Lower lobe of right lung (tissue), 2 donors: ENCODE results near the gene KIF3A. TPM values are rescaled to one million over a fixed set of nuclear protein-coding genes. Genes with fewer than 3 reads are reported as not detected.

Experiments
- ATAC-seq, 2 donors: fragments of 200-7000 bp; cut with Tn5 transposase; one replicate each; pipeline ENCODE4 v1.9.1; 2020 to 2022; ENCODE audit warnings: mild to moderate bottlenecking in 2 of 2, moderate library complexity in 2 of 2
- DNase-seq: peaks from one replicate; pipeline ENCODE4 v3.0.0-alpha.2; 2020
- H3K27ac ChIP-seq: fragments of 200-600 bp; one replicate; pipeline ENCODE4 v1.8.0; 2022
- H3K27me3 ChIP-seq: fragments of 200-600 bp; one replicate; pipeline ENCODE4 v1.8.0; 2022; ENCODE audit warnings: low read depth
- H3K36me3 ChIP-seq: fragments of 200-600 bp; one replicate; pipeline ENCODE4 v1.8.0; 2022; ENCODE audit warnings: mild to moderate bottlenecking
- H3K4me1 ChIP-seq: fragments of 200-600 bp; one replicate; pipeline ENCODE4 v1.8.0; 2022
- H3K4me3 ChIP-seq: fragments of 200-600 bp; one replicate; pipeline ENCODE4 v1.8.0; 2022; ENCODE audit warnings: mild to moderate bottlenecking
- H3K9me3 ChIP-seq: fragments of 200-600 bp; one replicate; pipeline ENCODE4 v1.8.0; 2022
- intact Hi-C: fragments of 100-400 bp; cut with DNase I; formaldehyde crosslinking; loops from one replicate; pipeline ENCODE4 v1.11.0; 2022
- total RNA-seq: library from RNA; stranded (reverse); fragmentation: NEBNext Ultra II Directional; extraction: Animal tissue kit (Norgen Biotek cat#: 25700); gene quantifications from one replicate; pipeline ENCODE4 v1.2.1, GENCODE V29; 2021
- TF ChIP-seq, protein P1 (sequence below): fragments of 200-600 bp; IDR thresholded peaks from one replicate; pipeline ENCODE4 v1.8.0; 2022; ENCODE audit warnings: antibody characterized with exemption, mild to moderate bottlenecking
- donor health status: DM: no; HTN: yes; CAD: no; lungs with severe emphysema.

KIF3A gene
- total RNA-seq, 1 donor from 2014 or later = 10.8 TPM

DNA sequence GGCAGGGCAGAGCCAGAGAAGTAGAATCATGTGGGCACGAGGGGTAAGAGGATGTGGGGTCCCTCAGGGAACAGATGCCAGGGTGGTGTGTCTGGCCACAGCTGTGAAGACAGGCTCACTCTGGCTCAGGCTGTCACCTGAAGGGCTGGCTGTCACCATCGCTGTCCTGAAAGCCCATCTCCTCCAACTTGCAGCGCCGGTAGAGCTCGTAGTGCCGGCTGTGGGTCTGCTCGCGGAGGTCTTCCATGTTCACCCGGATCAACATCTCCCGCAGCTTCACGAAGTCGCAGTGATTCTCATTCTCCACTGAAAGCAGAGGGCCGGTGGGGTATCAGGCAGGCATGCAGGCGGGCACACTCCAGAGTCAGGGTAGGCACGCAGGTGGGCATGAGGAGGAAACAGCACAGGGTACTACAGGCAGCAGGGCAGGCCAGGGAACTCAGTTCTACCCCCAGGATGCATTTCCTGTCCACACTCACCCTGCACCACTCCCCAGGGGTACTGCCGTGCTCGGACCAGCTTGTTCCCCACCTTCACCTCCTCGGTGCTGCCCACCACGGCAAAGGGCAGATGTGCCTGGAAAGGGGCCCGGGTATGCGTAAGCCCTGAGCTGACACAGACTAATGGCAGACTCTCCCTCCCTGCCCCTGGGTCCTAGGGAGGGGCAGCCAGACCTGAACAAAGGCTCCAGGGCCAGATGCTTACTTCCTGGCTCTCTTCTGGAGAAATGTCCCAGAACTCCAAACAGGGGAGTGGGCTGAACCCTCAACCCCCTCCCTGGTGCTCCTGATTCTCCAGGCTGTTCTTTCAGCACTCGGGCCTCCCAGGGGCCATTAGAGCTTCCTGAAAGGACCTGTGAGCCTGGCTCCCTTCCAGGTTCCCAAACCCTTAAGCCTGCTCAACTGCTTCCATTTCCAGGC is 24.2 kb upstream of the KIF3A start:
- Histone ChIP-seq H3K4me3 (no peak overlapping the region), H3K27ac (no peak overlapping the region), H3K27me3 (no peaks in the 10 kb centered on the region), H3K4me1 (no peaks in the 10 kb centered on the region), H3K9me3 (no peaks in the 10 kb centered on the region), H3K36me3 (peaks cover 80% of the 10 kb centered on the region)
- DNase-seq (no peak), ATAC-seq (no peak)
- intact Hi-C loops = no loop called here
- TF ChIP-seq, protein P1, sequence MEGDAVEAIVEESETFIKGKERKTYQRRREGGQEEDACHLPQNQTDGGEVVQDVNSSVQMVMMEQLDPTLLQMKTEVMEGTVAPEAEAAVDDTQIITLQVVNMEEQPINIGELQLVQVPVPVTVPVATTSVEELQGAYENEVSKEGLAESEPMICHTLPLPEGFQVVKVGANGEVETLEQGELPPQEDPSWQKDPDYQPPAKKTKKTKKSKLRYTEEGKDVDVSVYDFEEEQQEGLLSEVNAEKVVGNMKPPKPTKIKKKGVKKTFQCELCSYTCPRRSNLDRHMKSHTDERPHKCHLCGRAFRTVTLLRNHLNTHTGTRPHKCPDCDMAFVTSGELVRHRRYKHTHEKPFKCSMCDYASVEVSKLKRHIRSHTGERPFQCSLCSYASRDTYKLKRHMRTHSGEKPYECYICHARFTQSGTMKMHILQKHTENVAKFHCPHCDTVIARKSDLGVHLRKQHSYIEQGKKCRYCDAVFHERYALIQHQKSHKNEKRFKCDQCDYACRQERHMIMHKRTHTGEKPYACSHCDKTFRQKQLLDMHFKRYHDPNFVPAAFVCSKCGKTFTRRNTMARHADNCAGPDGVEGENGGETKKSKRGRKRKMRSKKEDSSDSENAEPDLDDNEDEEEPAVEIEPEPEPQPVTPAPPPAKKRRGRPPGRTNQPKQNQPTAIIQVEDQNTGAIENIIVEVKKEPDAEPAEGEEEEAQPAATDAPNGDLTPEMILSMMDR = no peak

DNA sequence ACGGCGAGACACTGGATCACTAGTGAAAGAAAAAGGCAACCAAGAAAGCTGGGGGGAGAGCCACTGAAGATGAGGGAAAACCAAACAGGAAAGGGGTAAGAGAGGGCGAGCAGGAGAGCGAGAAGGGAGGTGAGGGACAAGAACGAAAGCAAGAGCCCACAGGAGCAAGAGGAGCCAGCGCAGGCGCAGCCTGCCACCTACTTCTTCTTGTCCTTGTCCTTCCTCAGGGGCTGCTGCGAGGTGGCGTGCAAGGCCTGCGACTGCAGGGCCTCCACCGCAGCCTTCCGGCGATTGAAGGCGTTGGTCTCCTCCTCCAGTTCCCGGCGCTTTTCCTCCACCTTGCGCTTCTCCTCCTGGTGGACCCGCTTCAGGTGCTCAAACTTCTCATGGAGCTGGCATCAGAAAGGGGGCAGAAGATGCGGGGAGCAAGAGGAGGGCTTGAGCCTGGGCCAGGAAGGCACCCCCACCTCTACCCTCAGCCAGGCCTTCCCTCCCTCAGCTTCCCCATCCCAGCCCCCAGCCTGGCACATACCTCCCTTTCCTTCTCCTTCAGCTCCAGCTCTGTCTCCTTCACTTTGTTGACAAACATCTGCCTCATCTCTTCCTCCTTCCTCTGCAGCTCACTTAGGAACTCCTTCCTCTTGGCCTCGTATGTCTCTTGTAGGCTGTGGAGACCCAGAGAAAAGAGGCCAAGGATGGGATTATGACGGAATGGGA is 23.4 kb upstream of the KIF3A start:
- Histone ChIP-seq H3K27me3 (no peaks in the 10 kb centered on the region), H3K36me3 (peaks cover 80% of the 10 kb centered on the region), H3K4me1 (no peaks in the 10 kb centered on the region), H3K4me3 (no peak overlapping the region), H3K27ac (no peak overlapping the region), H3K9me3 (no peaks in the 10 kb centered on the region)
- TF ChIP-seq, protein P1 = no peak
- DNase-seq (no peak), ATAC-seq (no peak)
- intact Hi-C loops = no loop called here

DNA sequence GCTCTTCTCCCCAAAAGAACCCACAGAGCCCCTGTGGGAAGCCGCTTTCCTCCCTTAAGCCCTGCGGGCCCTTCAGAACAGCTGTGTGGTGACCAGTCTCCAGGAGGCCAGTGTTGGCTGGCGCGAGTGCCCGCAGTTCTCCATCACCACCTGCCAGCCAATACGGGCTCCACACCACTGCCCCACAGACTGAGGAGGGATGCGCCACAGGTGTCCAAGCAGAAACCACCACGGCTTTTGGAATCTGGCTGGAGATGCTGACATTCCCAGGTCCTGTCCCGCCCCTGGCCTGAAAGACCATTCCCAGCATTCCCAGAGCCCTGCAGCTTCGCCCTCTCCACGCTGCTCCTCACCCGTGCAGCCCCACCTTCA is 22.7 kb upstream of the KIF3A start:
- Histone ChIP-seq H3K27ac (no peak overlapping the region), H3K27me3 (no peaks in the 10 kb centered on the region), H3K4me3 (no peak overlapping the region), H3K9me3 (no peaks in the 10 kb centered on the region), H3K4me1 (no peaks in the 10 kb centered on the region), H3K36me3 (peaks cover 79% of the 10 kb centered on the region)
- intact Hi-C loops = no loop called here
- TF ChIP-seq, protein P1 = no peak
- DNase-seq (no peak), ATAC-seq (no peak)

DNA sequence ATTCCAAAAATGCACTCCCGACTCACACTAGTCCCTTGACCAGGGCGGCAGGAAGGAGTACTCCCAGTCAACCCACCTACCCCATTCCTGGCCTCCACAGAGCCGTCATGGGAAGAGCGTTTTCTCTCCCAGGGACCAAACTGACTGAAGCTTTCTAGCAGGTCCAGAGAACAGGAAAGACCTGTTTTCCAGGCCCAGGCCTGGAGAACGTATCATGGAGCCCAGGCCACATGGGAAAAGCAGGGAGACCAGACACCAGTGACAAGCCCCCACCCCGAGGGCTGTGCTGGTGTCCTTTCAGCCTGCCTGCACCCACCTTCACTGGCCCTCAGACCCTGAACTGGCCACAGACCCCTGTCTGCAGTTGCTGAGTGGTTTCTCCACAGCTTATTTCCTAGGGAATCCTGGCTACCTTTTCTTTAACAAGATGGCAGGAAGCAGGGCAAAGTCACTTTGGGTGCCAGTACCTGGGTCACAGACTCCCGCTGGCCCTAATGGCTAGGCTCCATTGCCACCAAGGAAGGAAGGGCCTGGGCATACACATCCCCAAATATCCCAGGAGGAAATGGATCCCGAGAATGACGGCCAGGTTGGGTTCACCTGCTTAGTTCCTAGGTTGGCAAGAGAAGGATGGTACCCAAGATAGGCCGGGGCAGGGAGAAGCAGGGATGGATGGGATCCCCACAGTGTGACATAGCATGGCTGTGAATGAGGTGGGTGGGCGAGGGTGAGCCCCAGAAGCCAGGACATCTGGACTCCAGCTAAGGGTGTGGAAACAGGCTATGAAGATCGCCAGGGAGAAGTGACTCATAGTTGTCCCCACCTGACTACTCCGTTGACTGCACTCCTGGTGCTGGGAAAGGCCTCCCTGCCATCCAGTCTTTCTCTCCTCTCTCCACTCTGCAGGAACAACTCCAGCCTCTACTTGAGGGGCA is 22.0 kb upstream of the KIF3A start:
- Histone ChIP-seq H3K9me3 (no peaks in the 10 kb centered on the region), H3K4me3 (no peak overlapping the region), H3K4me1 (no peaks in the 10 kb centered on the region), H3K36me3 (peaks cover 72% of the 10 kb centered on the region), H3K27ac (no peak overlapping the region), H3K27me3 (no peaks in the 10 kb centered on the region)
- no peak for DNase-seq
- intact Hi-C loops = no loop called here
- TF ChIP-seq, protein P1 = no peak
- ATAC-seq = no peak

DNA sequence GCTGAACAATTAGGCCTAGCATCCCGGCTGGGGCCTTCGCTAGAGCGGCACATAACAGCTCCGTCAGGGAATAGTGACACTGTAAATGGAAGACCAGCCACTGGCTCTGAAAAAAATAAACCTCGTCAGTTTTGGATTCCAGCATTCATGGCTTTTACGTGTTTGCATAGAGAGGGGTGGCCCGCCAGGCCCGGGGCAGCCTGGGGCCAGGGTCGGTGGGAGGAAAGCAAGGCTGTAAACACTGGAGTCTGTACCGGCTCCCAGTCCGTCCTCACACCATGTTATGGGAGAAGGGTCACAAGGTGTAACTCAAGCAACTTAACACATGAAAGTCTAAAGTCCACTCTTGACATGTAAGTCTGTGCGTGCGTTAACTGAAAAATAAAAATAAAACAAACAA is 21.1 kb upstream of the KIF3A start:
- H3K4me1 ChIP-seq = no peaks in the 10 kb centered on the region
- peaks cover 63% of the 10 kb centered on the region for H3K36me3 ChIP-seq
- H3K4me3 ChIP-seq = no peak overlapping the region
- DNase-seq (no peak), ATAC-seq (no peak)
- no peaks in the 10 kb centered on the region for H3K9me3 ChIP-seq
- no peak overlapping the region for H3K27ac ChIP-seq
- intact Hi-C loops = no loop called here
- H3K27me3 ChIP-seq = no peaks in the 10 kb centered on the region
- TF ChIP-seq, protein P1 = no peak
